Ishikawa (cell line): ENCODE data around the gene NR5A1.

Experiments
- CEBPB ChIP-seq: IDR thresholded peaks from 2 replicates; pipeline ENCODE4 v1.6.1; 2012
- CREB1 ChIP-seq: IDR thresholded peaks from 2 replicates; pipeline ENCODE4 v1.6.1; 2012; ENCODE audit warnings: low read depth
- EGR1 ChIP-seq: IDR thresholded peaks from 2 replicates; pipeline ENCODE4 v1.6.1; 2012
- EP300 ChIP-seq: IDR thresholded peaks from 2 replicates; pipeline ENCODE4 v1.6.1; 2012; ENCODE audit warnings: borderline replicate concordance
- FOXM1 ChIP-seq: IDR thresholded peaks from 2 replicates; pipeline ENCODE4 v1.6.1; 2012; ENCODE audit warnings: low read depth, borderline replicate concordance
- MAX ChIP-seq: IDR thresholded peaks from 2 replicates; pipeline ENCODE4 v1.6.1; 2012
- NFIC ChIP-seq: IDR thresholded peaks from 2 replicates; pipeline ENCODE4 v1.6.1; 2012
- RAD21 ChIP-seq: IDR thresholded peaks from 2 replicates; pipeline ENCODE4 v1.6.1; 2012; ENCODE audit warnings: low read depth
- REST ChIP-seq: IDR thresholded peaks from 2 replicates; pipeline ENCODE4 v1.6.1; 2012; ENCODE audit warnings: low read depth, mild to moderate bottlenecking
- TAF1 ChIP-seq: IDR thresholded peaks from 2 replicates; pipeline ENCODE4 v1.6.1; 2012; ENCODE audit warnings: low read depth, mild to moderate bottlenecking
- TCF12 ChIP-seq: IDR thresholded peaks from 2 replicates; pipeline ENCODE4 v1.6.1; 2012; ENCODE audit warnings: low read depth
- TEAD4 ChIP-seq: IDR thresholded peaks from 2 replicates; pipeline ENCODE4 v1.6.1; 2012
- YY1 ChIP-seq: IDR thresholded peaks from 2 replicates; pipeline ENCODE4 v1.6.1; 2012; ENCODE audit warnings: low read depth
- ZBTB7A ChIP-seq: IDR thresholded peaks from 2 replicates; pipeline ENCODE4 v1.6.1; 2012; ENCODE audit warnings: low read depth
- TF ChIP-seq, protein P1 (sequence below): IDR thresholded peaks from 2 replicates; pipeline ENCODE4 v1.6.1; 2012

Gene NR5A1

GRCh38 chr9:124477648-124478285 lies 29.4 kb downstream of the NR5A1 start:
- TF ChIP-seq TAF1 (no peak), CEBPB (no peak), ZBTB7A (no peak), EP300 (no peak), CREB1 (no peak), RAD21 (no peak)
- TF ChIP-seq, protein P1, sequence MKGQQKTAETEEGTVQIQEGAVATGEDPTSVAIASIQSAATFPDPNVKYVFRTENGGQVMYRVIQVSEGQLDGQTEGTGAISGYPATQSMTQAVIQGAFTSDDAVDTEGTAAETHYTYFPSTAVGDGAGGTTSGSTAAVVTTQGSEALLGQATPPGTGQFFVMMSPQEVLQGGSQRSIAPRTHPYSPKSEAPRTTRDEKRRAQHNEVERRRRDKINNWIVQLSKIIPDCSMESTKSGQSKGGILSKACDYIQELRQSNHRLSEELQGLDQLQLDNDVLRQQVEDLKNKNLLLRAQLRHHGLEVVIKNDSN: no peak

DNA sequence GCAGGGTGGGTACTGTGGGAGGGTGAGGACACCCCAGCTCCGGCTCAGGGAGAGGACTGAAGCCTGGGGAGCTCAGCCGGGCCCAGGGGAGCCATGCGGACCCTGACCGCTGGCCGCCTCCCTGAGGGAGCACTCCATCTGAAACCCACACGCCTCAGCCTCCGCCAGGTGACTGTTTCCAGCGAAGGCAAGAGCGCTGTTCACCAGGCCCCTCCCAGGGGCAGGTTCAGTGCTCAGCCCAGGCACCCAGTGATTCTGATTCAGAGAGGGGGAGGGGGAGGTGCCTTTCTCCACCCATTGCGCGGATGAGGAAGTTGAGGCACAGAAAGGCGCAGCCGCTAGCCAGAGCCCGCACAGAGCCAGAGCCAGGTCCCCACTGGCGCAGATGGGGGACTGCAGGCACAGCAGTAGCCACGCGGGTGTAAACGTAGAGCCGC lies 30.0 kb downstream of the NR5A1 start:
- 0 out of 2 replicates have a peak, but pooled peaks have one; percentile 1 for TF ChIP-seq MAX
- TF ChIP-seq ZBTB7A: peak; percentile 40; the same call in 1 of the 2 replicates
- no peak for TF ChIP-seq RAD21

GRCh38 chr9:124475868-124476690 lies 31.1 kb downstream of the NR5A1 start:
- TF ChIP-seq MAX: no peak
- no peak for TF ChIP-seq NFIC
- TF ChIP-seq, protein P1: no peak
- no peak for TF ChIP-seq TAF1
- no peak for TF ChIP-seq CEBPB
- no peak for TF ChIP-seq EGR1
- TF ChIP-seq RAD21: no peak

DNA sequence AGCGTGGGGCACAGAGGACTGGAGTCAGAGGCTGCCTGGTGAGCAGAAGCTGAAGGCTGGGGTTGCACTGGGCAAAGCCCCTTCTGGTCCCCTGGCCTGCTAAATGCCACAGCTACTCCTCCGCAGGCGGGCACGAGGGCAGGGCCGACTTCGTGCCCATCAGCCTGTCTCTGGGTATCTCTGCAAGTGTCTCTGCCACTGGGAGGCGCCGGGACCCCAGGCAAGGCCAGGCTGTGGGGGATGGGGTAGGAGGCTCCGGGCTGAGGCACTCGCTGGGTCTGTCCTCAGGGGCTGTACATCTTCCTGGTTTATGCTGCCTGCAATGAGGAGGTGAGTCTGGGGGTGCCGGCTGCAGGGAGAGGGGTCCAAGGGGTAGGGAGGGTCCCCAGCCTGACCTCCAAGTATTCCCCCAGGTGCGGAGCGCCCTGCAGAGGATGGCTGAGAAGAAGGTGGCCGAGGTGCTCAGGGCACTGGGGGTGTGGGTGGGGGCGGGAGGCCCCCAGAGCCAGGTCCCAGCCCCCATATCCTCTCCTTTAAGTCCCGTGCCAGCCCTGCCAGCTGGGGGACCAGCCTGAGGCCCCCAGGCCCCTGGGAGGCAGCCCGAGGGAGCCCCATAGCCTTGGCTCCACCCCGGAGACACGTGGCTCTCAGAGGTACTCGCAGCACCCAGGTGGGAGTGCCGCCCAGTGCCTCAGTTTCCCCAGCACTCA lies 31.9 kb downstream of the NR5A1 start:
- TF ChIP-seq RAD21 (peak; percentile 39; the same call in 1 of the 2 replicates), REST (no peak)

DNA sequence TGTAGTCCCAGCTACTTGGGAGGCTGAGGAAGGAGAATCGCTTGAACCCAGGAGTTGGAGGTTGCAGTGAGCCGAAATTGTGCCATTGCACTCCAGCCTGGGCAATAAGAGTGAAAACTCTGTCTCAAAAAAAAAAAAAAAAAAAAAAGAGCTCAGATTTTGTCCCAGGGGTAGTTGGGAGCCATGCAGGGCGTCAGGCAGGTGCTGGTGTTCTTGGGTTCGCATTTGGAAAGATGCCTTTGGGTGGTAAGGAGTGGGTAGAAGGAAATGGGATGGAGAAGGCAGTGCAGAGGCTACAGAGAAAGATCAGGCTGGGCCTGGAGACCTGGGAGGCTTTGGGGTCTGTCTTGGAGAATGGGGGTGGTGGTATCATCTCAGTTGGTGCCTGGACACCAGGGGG lies 33.0 kb downstream of the NR5A1 start:
- no peak for TF ChIP-seq TEAD4
- TF ChIP-seq REST: no peak

DNA sequence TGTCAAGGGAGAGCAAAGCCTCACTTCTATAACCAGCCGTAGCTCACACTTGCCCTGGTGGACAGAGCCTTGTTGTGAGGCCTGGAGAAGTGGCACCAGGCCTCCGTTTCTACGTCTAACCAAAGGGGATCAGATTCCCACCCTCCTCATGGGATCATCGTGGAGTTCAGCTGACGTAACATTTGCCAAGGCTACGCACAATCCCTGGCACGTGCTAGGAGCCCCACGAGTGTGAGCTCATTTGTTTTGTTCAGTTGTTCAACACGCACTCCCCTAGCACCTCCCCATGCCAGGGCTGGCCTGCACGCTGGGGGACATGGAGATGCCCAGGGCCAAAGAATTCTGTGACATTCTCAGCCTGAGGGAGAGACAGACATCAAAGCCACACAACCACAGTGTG lies 33.9 kb downstream of the NR5A1 start:
- TF ChIP-seq CREB1 (no peak), EP300 (no peak), YY1 (no peak), TEAD4 (no peak), REST (no peak), FOXM1 (no peak), NFIC (no peak), TAF1 (no peak), EGR1 (no peak), CEBPB (no peak), TCF12 (no peak), MAX (no peak)
- TF ChIP-seq, protein P1: no peak
